GM21381 (cell line): ENCODE results near the gene CST6.
"Not testable (repeated sequence)": the region's sequence is repeated elsewhere in the genome, so short reads cannot be mapped to it uniquely, and the experiment has no call there.

ENCODE experiments used
- ATAC-seq: cut with Tn5 transposase; IDR thresholded peaks from one replicate; pipeline ENCODE4 v1.9.1; 2021; ENCODE audit warnings: mild to moderate bottlenecking, moderate library complexity; ENCODE audit not compliant: unreplicated experiment

CST6 gene

GRCh38 chr11:66014804-66015453 lies 3.1 kb downstream of the CST6 start:
- no peak for ATAC-seq

- ATAC-seq: no peak
Observed at GRCh38 chr11:66015454-66015881, 3.7 kb downstream of the CST6 start.

GRCh38 chr11:66015936-66016792 lies 4.4 kb downstream of the CST6 start:
- ATAC-seq: no peak

- no peak for ATAC-seq
Observed at GRCh38 chr11:66016793-66017177, 5.0 kb downstream of the CST6 start.

GRCh38 chr11:66017321-66017720 lies 5.5 kb downstream of the CST6 start:
- ATAC-seq: no peak

- ATAC-seq: no peak
Observed at GRCh38 chr11:66020212-66020611, 8.4 kb downstream of the CST6 start.

- no peak for ATAC-seq
Observed at GRCh38 chr11:66020618-66021357, 9.0 kb downstream of the CST6 start.

GRCh38 chr11:66022401-66023185 lies 10.8 kb downstream of the CST6 start:
- no peak for ATAC-seq

GRCh38 chr11:66023186-66023440 lies 11.3 kb downstream of the CST6 start:
- not testable (repeated sequence) for ATAC-seq

- ATAC-seq: no peak
Observed at GRCh38 chr11:66026017-66026529, 14.3 kb downstream of the CST6 start, which contains the start of gene CATSPER1. Gene CATSPER1, minus strand, starts transcription at chr11:66026479. Its CDS starts 100 bp downstream, at chr11:66026379.

- no peak for ATAC-seq
Observed at GRCh38 chr11:66032957-66033735, 21.3 kb downstream of the CST6 start.

GRCh38 chr11:66035653-66036333 lies 24.0 kb downstream of the CST6 start:
- no peak for ATAC-seq

- ATAC-seq: no peak
Observed at GRCh38 chr11:66036334-66036710, 24.5 kb downstream of the CST6 start.

- no peak for ATAC-seq
Observed at GRCh38 chr11:66037327-66037726, 25.5 kb downstream of the CST6 start.

GRCh38 chr11:66039765-66040164 lies 28.0 kb downstream of the CST6 start:
- no peak for ATAC-seq

GRCh38 chr11:66042227-66042995 lies 30.6 kb downstream of the CST6 start:
- ATAC-seq: no peak

- ATAC-seq: no peak
Observed at GRCh38 chr11:66042996-66043906, 31.4 kb downstream of the CST6 start.

- no peak for ATAC-seq
Observed at GRCh38 chr11:66044757-66045156, 32.9 kb downstream of the CST6 start.
